NCI-H1436 treated with DMSO at 0.1 percent for 48 hours (cell line): Measurements from ENCODE around the gene LGR4.

Source experiments
- DNase-seq: peaks from one replicate; lab custom pipeline; 2025; lab: John Stamatoyannopoulos, UW

Gene LGR4

GRCh38 chr11:27425814-27426213 is 46.8 kb downstream of the LGR4 start:
- DNase-seq, result no peak

- no peak for DNase-seq
Measured at GRCh38 chr11:27423125-27423524, 49.5 kb downstream of the LGR4 start.

GRCh38 chr11:27421819-27422494 is 50.6 kb downstream of the LGR4 start:
- no peak for DNase-seq

DNA sequence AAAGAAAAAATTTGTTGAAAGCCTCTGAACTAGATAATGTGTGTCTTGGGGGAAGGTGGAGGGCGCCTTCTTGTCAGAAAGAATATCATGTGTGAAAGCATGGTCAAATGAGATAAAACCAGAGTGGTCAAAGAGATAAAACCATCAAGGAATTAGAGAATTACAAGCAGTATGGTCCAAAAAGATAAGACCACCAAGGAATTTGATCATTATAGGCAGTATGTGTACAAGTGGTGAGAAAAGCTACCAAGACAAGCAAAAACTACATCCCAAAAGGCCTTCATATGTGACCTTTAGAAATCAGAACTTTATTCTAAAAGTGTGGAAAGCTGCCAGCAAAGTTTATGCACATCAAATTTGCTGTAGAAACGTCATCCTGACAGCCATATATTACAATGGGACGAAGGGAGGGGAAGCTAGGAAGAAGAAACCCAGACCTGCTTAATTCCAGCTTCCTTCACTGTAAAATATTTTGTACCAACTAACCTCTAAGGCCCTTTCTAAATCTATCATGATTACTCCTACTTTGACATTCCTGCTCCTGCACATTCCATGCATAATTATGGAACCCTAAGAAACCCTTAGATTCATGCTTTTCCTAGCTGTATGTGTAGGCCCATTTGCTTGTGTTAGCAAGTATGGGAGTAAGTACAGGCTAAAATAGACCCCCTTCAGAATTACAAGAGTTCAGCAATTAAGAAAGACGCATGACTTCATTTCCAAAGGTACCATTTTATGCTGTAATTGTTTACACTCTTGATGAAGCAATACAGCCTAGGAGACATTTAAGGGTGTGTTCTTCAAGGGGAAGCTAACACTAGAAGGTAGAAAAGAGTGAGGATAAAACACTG is 51.6 kb downstream of the LGR4 start:
- peak; percentile 22 for DNase-seq

- DNase-seq, result no peak
Measured at GRCh38 chr11:27420217-27420616, 52.4 kb downstream of the LGR4 start.

DNA sequence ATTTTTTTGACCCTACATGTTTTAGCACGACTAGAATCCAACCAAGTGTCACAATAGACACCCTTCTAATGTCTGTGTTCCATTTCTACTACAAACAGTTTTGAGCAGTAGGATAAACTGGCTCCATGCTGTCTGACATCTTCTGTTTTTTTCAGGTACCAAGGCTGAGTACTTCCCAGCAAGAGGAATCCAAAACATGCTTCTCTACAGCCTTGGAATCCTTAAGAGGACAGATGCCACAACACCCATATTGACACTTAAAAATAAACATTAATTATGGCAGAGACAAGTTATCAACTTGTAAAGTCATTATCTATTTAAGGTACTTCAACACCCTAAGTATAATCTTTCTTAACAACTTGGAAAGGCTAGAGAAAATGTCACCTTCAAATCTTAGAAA is 54.2 kb downstream of the LGR4 start:
- no peak for DNase-seq

DNA sequence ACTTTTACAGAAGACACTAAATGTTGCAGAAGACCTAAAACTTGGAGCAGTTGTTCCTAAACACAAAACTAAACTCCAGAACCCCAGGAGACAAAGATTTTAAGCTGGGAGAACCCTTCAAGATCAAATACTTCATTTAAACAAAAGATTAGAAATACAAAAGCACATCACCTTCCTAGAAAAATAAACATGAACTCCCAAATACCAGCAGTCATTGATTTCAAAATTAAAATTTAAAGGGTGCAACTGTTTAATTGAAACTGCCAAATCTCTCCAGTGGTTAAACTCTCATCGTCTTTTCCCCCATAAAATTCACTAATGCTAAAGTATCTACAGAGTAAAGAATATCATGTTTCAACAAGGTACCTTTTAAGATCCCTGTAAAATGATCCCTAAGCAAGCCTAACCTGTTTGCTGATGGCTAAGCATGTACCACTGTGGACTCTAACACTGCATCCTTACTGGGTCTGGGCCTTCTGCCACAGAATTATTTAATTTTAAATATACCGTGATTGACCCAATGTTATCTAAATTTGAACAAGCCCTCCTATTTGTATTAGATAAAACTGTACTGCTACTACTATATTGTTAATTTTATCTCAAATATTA is 55.9 kb downstream of the LGR4 start:
- no peak for DNase-seq

DNA sequence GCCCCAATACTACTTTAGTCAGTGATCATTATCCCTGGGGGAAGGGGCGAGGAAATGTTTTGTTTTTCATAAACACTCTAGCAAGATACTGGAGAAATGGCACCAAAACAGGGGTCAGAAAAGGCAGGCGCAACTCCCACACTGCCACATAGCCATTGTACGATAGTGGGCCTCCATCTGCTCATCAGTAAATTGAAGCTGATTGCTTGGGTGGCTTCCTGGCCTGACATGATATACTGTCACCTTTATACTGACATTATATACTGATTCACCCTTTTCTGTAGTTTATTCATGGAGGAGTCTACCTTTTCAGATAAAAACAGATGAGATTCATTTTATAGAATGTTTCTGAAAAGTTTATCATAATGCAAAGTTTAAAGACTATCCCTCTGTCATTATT is 57.9 kb downstream of the LGR4 start:
- no peak for DNase-seq

GRCh38 chr11:27413218-27413617 is 59.4 kb downstream of the LGR4 start:
- no peak for DNase-seq

DNA sequence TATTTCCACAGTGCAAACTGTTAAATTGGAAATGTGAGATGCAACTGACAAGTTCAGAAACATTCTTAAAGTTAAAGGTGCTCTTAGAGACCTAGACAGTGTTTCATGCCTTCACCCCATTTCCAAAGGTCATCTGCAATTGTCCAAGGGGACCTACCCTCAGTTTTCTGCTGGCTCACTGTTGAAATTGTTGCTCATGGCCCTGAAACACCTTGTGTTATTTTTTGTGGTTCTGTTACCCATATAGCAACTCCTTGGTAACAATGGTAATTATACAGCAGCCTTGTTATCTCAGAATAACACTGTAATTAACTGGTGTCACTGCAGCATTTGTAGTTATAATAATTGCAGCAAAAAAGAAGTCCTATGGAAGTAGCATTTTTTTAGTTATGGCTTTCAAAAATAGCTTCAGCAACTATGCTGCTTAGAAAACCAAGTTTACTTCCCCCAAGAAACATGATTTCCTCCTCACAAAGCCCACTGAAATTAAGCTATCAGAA is 60.3 kb downstream of the LGR4 start:
- DNase-seq, result no peak

DNA sequence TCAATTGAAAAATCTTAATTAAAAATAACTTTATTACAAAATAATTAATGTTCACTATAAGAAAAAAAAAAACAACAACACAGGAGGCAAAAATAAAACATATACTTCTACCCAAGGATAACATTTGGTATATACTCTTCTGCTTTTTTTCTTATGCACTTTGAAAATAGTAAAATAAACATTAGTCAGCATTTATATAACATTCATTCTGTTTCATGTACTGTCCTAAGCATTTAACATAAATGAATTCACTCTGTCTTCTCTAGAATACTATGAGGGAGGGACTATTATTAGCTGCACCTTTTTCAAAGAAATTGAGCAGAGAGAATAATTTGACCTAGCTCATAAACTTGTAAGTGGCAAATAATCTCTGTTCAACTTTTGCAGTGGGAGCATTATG is 61.3 kb downstream of the LGR4 start:
- no peak for DNase-seq

DNA sequence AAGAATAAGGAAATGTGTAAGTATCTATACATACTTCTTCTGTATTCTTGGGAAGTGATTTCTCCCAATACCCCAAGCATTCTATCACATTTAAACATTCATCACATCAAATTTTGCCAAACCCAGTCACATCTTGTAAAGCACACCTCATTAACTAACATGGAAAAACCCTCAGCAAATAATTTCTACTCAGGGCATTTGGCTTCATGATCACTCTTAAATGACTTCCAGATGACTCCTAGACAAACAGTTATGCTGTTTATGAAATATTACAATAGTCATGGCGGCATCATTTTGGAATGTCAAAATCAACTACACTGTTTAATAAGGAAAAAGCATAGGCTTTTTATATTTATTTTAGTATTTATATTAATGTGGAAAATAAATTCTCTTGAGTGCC is 62.3 kb downstream of the LGR4 start:
- DNase-seq, result no peak

- no peak for DNase-seq
Measured at GRCh38 chr11:27409742-27410141, 62.8 kb downstream of the LGR4 start.

- no peak for DNase-seq
Measured at GRCh38 chr11:27409049-27409448, 63.5 kb downstream of the LGR4 start.

DNA sequence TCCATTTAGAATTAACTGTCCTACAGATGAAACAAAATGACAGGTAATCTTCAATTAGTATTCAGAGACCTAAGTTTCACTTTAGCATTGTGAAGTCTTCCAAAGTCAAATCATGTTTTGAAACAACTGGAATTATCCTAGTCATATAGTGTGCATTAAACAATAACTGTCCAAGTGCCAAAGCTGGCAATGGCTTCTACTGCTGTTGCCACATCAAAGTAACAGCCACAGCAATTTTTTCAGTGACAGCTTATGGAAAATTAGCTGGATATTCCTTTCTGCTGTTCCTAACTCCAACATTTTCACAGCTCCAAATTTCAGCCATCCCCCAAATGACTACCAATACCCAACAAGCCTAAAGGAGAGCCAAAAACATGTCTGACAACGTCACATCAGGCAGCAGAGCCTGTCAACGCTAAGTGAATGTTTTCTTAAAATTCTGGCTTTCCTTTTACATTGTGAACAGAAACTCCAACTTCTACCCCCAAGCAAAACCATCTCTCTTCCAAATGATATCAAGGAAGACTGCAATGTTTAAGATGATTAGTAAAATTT is 64.3 kb downstream of the LGR4 start:
- no peak for DNase-seq

DNA sequence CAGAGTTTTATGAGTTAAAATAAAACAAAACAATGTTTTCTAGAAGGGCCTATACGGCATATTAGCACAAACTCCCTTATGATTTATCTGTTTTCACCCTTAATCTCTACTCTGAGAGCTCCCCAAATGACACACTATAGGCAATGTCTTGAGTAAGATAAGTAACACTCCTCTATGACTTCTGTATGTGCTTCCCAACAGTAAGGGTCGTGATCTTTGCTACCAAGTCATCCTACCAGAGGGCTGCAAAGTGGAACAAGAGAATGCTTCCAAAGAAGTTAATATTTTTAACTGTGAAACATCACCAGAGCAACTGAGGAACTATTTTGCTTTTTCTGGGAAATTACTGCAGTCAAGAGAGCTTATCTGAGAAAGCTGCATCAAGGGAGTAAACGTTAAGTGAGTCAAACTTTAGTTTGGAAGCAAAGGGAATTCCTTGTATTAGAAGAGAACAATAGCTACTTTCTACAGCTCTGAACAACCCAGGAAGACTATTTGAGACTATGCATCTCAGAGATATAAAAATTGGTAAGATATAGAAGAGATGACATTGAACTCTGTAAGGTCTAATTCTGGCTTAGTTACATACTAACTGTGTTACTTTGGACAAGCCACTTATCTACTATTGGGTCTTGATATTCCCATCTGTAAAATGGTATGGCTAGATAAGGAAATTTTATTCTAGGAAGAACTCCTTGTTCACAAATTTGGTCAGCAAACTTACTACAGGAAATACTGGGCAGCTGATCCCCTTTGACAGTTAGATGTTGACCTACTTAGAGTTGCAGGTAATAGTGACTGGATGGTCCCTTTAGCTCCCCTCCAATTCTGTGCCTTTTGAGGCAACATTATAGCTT is 65.9 kb downstream of the LGR4 start:
- no peak for DNase-seq

- DNase-seq, result no peak
Measured at GRCh38 chr11:27405134-27405533, 67.5 kb downstream of the LGR4 start.

- DNase-seq, result no peak
Measured at GRCh38 chr11:27404427-27404826, 68.2 kb downstream of the LGR4 start.

- no peak for DNase-seq
Measured at GRCh38 chr11:27403195-27403594, 69.4 kb downstream of the LGR4 start.

DNA sequence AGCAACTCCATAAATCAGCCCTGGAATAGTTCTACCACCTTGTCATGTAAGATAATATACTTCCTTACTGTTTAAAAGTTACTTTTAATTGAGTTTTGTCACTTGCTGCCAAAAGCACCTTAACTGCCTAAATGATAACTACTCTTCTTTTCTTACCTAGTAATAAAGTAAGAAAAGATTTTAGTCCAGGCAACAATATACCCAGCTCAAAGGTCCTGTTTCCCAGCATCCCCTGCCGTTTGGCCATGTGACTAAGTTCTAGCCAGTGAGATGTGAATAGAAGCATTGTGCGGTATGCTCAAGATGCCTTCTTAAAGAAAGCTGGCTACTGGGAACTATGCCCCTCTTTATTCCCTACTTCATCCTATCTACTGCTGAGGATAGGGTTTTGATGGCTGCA is 70.1 kb downstream of the LGR4 start:
- DNase-seq, result no peak

DNA sequence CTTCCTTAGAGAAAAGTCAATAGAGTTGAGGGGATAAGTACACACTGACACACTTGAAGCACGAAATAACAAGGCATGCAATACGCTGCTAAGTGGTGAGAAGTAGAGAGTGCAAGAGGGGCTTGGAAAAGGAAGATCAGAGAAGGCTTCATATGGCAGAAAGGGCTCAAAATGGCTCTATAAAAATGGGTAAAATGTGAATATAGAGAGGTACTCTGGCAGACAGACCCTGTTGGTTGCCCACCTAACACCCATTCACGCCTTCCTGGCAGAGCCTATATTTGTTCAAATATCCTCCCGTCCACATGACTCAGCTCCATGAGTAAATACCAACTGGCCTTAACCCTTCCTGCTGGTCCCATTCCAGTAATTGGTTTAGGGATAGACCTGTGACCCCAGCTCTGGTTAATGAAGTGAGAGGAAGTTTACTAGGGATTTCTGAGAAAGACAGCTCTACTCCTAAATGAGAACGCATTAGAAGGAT is 70.7 kb downstream of the LGR4 start:
- no peak for DNase-seq
